KBM-7 (cell line): ENCODE data around the gene DLG2.
"Not testable (repeated sequence)": the region's sequence is repeated elsewhere in the genome, so short reads cannot be mapped to it uniquely, and the experiment has no call there.

Experiments used
- DNase-seq: peaks from one replicate; pipeline ENCODE4 v3.0.0-alpha.2; 2015
- in situ Hi-C: fragments of 300-500 bp; cut with MboI; formaldehyde crosslinking; loops from 2 replicates; pipeline ENCODE4 v1.14.3; 2020; ENCODE audit warnings: low sequenced_read_pairs, low pct_unique_long_range_greater_than_20kb, mixed read lengths

The DLG2 gene

DNA sequence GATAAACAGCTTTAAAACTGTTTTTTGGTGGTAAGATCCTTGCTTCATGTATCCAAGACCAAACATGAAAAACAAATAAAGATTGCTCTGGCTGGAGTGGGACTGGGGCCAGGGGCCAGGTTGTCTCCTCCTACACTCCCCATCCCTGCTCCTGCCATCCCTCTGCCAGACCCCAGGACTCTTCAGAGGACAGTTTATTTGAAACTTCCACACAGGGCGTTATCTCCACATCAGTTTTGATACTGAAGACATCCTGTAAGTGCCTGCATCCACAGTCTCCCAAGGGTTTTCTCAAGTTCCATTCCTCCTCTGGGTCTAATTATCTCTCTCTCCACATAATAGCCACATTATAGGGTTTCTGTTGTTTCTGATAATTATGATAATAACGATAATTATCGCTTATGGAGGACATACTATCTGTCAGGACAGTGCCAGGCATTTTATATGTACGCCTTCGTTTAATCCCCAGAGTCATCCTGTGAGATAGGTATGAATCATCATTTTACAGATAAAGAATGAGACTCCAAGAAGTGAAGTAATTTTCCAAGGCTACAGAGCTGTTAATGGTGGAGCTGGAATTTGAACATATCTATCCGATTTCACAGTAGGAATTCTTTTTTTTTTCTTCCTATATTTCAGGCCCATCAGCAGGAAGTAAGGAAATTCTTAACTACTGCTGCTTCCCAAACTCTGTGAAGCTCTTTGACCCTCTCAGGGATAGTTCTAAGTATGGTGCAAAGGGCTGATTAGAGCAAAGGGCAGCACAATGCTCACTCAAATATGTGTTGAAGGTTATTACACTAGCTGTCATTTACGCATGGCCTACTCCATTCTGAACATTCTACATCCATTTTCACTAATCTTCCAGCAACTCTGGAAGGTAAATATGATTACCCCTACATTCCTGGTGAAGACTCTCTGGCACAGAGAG lies 1852.9 kb downstream of the DLG2 start:
- in situ Hi-C loops = no loop called here
- DNase-seq = no peak

GRCh38 chr11:83768489-83768888 lies 1858.7 kb downstream of the DLG2 start:
- in situ Hi-C loops = no loop called here
- no peak for DNase-seq

DNA sequence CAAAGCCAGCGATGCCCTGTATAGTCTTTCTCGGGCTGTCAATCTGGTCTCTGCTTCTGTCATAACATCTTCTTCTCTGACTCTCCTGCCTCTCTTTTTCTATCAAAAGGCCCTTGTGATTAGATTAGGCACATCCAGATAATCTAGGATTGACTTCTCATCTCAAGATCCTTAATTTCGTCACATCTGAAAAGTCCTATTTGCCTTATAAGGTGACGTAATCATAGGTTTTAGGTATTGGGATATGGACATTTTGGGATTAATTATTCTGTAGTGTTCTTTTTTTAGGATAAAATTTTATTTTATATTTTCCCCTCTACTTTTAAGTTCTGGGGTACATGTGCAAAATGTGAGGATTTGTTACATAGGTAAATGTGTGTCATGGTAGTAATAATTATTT lies 1860.2 kb downstream of the DLG2 start:
- DNase-seq = no peak
- in situ Hi-C loops = no loop called here

DNA sequence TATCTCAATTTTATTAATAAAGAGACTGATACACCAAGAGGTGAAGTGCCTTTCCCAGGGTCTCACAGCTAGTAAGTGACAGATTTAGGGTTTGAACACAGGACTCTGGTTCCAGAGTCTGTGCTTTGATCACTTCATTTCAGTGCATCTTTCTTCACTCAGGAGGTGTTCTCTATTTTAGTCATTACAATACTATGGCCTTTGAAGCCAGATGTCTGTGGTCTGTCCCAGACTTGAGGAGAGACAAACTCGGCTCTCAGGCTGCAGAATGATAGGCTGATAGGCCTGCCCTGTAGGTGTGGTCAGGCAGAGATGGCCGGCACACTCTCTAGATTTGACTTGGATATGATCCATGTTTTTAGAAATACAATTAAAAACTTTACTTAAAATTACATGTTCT lies 1862.5 kb downstream of the DLG2 start:
- in situ Hi-C loops = no loop called here

GRCh38 chr11:83760932-83761331 lies 1866.2 kb downstream of the DLG2 start:
- in situ Hi-C loops = no loop called here
- DNase-seq = no peak

More for the DNA sequence above, 1862.5 kb downstream of the DLG2 start:
- no peak for DNase-seq

DNA sequence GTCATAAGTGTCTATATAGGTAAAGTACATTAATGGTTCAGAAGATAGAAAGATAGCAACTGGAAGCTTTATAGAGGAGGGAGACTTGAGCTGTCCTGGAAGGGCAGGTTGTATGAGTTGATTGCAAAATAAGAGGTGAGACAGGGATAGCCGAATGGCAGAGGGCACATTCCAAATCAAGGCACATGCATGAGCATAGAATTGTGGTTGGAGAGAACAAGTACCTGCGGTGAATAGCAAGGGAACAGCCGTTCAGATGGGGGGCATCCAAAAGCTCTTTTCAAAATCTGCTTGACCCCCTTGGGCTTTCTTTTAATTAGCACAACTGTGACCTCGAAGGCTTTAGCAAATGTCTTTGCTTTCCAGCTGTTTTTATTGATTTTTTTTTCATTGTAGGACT lies 1868.0 kb downstream of the DLG2 start:
- in situ Hi-C loops = no loop called here
- no peak for DNase-seq

GRCh38 chr11:83751041-83751440 lies 1876.1 kb downstream of the DLG2 start:
- in situ Hi-C loops = no loop called here
- no peak for DNase-seq

DNA sequence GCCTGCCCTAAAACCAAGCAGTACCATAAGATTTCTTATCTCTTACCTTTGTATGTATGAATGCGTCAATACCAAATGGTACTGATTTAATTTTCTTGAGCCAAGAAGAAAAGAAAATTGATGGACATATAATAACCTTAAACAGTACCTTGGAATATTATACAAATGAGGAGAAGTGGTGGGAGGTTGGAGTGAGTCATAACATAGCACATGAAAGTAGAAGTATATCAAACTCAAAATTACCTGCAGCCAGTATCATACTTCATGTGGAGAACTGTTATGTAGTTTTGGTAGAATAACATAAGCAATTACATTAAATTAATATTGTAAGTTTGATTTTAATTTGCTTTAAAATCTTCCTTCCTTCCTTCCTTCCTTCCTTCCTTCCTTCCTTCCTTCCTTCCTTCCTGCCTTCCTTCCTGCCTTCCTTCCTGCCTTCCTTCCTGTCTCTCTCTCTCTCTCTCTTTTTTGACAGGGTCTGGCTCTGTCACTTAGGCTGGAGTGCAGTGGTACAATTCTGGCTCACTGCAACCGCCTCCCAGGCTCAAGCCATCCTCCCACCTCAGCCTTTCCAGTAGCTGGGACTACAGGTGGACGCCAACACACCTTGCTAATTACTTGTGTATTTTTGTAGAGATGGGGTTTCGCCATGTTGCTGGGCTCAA lies 1880.1 kb downstream of the DLG2 start:
- in situ Hi-C loops = no loop called here
- no peak for DNase-seq

DNA sequence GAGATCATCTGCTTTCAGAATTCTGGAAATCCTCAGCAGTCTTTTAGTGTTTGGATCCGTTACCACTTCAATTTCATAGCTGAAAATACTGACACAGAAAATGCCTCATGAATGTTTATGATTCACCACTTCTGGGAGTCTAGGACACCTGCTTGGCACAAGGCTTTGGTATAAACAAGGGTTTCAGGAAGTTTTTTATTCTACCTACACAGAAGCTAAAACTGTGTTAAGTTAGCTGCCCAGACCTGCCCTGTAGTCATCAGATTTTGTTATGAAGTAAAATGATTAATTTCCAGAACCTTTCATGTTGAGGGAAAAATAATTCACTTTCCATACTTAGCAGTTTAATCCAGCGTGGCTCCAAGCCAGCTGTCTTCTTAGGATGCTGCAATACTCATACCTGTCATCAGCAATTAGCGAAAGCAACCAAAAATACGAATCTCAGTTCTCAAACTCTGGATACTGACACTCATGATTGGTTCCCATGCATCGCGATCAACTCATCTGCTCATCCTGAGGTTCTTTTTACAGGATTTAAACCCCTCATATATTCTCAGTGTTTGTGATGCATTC lies 1882.4 kb downstream of the DLG2 start:
- in situ Hi-C loops = no loop called here
- no peak for DNase-seq

DNA sequence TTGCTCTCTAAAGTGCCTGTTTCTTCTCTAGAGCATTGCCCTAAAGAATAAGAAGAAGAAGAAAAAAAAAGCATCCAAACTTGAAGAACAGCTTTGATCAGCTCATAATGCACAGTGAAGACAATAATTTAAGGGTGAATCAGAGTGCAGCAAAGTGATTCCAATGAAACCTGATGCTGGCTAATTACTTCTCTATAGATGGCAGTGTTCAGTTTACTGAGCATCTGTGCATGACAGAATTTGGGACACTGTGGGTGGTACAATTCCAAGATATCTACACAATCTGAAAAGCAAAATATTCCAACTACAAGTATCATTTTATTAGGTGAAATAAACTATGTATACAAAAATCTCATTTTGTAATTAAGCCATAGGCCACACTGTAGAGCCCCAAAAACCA lies 1890.5 kb downstream of the DLG2 start:
- in situ Hi-C loops = no loop called here
- no peak for DNase-seq

- no peak for DNase-seq
- in situ Hi-C loops = no loop called here
Observed at GRCh38 chr11:83734120-83734519, 1893.0 kb downstream of the DLG2 start.

GRCh38 chr11:83731288-83731687 lies 1895.9 kb downstream of the DLG2 start:
- DNase-seq, in situ Hi-C loops: not testable (repeated sequence)

DNA sequence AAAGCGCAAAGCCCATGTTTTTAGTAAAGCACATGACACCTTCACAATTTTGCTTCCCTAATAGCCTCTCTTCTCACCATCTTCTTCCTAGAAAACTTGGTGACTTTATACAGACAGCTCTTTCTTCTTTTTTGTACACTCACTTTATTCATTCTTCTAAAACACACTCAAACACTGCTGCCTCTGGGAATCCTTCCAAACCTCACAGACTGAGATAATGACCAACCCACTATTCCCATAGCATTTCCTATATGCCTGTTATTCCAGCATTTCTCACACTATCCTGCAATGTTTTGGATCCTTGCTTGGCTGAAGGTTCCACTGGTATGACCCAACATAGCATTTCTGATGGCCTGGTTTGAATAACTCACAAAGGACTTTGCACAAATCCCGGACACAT lies 1898.9 kb downstream of the DLG2 start:
- DNase-seq = no peak
- in situ Hi-C loops = no loop called here

DNA sequence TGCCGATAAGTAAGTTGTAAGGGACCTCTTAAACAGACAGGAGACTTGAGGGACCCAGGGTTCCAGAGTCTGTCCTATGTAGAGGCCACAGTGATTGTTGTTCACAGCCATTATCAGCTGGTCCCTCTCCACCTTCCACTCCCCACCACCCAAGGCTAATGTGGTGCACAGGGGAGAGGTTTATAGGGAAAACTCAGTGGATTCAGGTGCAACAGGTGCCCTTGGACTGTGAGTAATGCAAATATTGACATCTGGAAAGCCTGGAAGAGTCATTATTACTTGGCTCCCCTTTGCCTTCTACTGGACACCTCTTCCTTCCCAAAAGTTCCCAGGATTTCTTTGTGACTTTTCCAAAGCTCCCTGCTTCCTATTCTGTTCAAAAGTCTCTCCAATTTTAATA lies 1899.9 kb downstream of the DLG2 start:
- in situ Hi-C loops = no loop called here

DNA sequence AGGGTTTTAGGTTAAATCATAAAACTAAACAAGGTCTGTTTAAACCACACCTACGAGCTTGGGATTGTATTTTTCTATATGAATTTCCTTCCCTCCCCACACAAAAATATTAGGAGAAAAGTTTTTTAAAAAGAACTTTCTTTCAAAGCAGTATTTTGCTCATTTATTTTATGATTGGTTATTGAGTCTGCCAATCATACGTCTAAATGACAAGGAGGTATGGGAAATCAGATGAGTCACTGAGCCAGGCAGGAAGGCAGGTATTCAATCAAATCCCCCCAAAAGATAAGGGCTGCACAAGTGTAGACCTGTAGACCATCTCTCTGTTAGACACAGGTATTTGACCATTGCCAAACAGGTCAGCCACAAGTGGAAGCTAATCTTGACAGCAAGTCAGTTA lies 1900.8 kb downstream of the DLG2 start:
- in situ Hi-C loops = no loop called here
- no peak for DNase-seq

More for the DNA sequence above, 1899.9 kb downstream of the DLG2 start:
- no peak for DNase-seq

GRCh38 chr11:83725728-83726127 lies 1901.4 kb downstream of the DLG2 start:
- in situ Hi-C loops = no loop called here

GRCh38 chr11:83725269-83725560 lies 1901.9 kb downstream of the DLG2 start:
- in situ Hi-C loops = no loop called here
- no peak for DNase-seq

More at GRCh38 chr11:83725728-83726127, 1901.4 kb downstream of the DLG2 start:
- no peak for DNase-seq

DNA sequence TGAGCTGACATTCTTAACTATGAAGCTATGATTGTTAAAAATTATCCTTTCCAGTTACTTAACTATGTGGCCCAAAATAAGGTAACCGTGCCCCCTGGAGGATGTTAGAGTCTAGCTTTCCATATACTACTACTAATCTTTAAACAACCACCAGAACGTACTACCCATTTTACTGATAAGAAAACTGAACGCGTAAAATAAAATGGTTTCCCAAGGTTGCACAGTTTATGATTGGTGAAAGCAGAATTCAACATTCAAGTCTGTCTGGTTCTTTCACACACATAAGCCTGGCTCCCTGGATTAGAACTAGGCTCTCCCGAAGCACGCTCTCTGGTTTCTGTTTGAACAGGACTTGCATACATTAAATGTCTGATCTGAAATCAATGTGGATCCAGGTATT lies 1903.1 kb downstream of the DLG2 start:
- DNase-seq = peak; percentile 55
- in situ Hi-C loops = no loop called here

GRCh38 chr11:83722392-83723119 lies 1904.6 kb downstream of the DLG2 start:
- DNase-seq = no peak
- in situ Hi-C loops = no loop called here

GRCh38 chr11:83721263-83721662 lies 1905.9 kb downstream of the DLG2 start:
- in situ Hi-C loops = no loop called here
- DNase-seq = no peak
